Inflammatory macrophage treated with lipopolysaccharide for 4 hours (primary cell): ENCODE data around the gene STIP1.
A peak's percentile ranks its signal among the peaks of the same experiment; 100 is the strongest.
"Not testable (repeated sequence)": the region's sequence is repeated elsewhere in the genome, so short reads cannot be mapped to it uniquely, and the experiment has no call there.

Experiments
- DNase-seq: peaks from one replicate; pipeline ENCODE4 v3.0.0-alpha.2; 2020

Gene STIP1

GRCh38 chr11:64240435-64241240 lies 54.7 kb downstream of the STIP1 start, which contains the start of gene FKBP2:
TSS of gene FKBP2 (plus strand) at chr11:64241095. CDS start at chr11:64242388, 1,293 bp downstream.
- DNase-seq, result peak; percentile 99

- DNase-seq, result peak; percentile 100
These were observed 55.2 kb downstream of the STIP1 start for GRCh38 chr11:64241241-64241490.

GRCh38 chr11:64241491-64242374 lies 55.8 kb downstream of the STIP1 start:
- peak; percentile 25 for DNase-seq

GRCh38 chr11:64243236-64243854 lies 57.4 kb downstream of the STIP1 start:
- no peak for DNase-seq

- no peak for DNase-seq
These were observed 58.1 kb downstream of the STIP1 start for GRCh38 chr11:64244107-64244506.

- DNase-seq, result no peak
These were observed 59.0 kb downstream of the STIP1 start for GRCh38 chr11:64244966-64245365.

- no peak for DNase-seq
These were observed 59.4 kb downstream of the STIP1 start for GRCh38 chr11:64245401-64245796.

- peak; percentile 78 for DNase-seq
These were observed 60.0 kb downstream of the STIP1 start for GRCh38 chr11:64245797-64246620.

- not testable (repeated sequence) for DNase-seq
These were observed 60.6 kb downstream of the STIP1 start for GRCh38 chr11:64246621-64246870.

- DNase-seq, result peak; percentile 74
These were observed 61.1 kb downstream of the STIP1 start, which contains the start of gene PPP1R14B for GRCh38 chr11:64246871-64247728. TSS of gene PPP1R14B (minus strand) at chr11:64246943. CDS start at chr11:64246673, 270 bp downstream.

GRCh38 chr11:64247729-64248531 lies 62.0 kb downstream of the STIP1 start:
- DNase-seq, result no peak

GRCh38 chr11:64248578-64248977 lies 62.6 kb downstream of the STIP1 start:
- DNase-seq, result no peak

- no peak for DNase-seq
These were observed 63.1 kb downstream of the STIP1 start for GRCh38 chr11:64249038-64249437.

GRCh38 chr11:64249563-64250414 lies 63.8 kb downstream of the STIP1 start:
- no peak for DNase-seq

GRCh38 chr11:64250415-64251015 lies 64.5 kb downstream of the STIP1 start:
- no peak for DNase-seq

GRCh38 chr11:64251016-64251752 lies 65.2 kb downstream of the STIP1 start, which contains the start of gene PLCB3:
TSS of gene PLCB3 (plus strand) at chr11:64251530. CDS start at chr11:64251650, 120 bp downstream.
- DNase-seq, result peak; percentile 70

- no peak for DNase-seq
These were observed 65.7 kb downstream of the STIP1 start for GRCh38 chr11:64251753-64252002.

GRCh38 chr11:64252003-64252872 lies 66.3 kb downstream of the STIP1 start:
- peak; percentile 51 for DNase-seq
